ENCODE data around the gene CRYGS.
A peak's percentile ranks its signal among the peaks of the same experiment; 100 is the strongest.
"Not testable (repeated sequence)": the region's sequence is repeated elsewhere in the genome, so short reads cannot be mapped to it uniquely, and the experiment has no call there.

CRYGS gene

DNA sequence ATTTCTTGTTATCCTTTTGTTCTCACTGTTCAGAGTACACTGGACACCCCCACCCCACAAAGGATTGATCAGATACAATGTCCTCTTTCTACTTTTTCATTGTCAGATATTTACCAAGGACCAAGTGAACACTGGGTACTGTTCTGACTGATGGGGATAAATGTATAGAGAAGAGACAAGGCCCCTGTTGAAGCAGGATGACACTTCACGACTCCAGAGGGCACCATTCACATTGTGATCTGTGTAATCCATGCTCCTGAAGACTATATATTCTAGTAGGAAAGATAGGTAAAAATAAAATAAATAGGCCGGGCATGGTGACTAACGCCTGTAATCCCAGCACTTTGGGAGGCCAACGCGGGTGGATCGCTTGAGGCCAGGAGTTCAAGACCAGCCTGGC is 7.2 kb upstream of the CRYGS start:
- no peak for DNase-seq

DNA sequence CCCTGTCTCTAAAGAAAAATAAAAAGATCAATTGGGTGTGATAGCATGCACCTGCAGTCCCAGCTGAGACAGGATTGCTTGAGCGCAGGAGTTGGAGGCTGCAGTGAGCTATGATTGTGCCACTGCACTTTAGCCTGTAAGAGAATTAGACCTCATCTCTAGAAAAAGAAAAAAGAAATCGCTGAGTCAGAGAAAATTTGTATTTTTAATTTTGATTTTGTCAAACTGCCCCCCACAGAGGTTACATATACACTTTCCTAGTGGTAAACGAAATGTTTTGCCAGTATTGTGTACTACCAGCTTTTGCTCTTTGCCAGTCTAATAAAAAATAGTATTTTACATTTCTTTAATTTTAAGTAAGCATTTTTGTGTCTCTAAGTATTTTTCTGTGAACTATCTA is 5.3 kb upstream of the CRYGS start:
- no peak for DNase-seq

DNA sequence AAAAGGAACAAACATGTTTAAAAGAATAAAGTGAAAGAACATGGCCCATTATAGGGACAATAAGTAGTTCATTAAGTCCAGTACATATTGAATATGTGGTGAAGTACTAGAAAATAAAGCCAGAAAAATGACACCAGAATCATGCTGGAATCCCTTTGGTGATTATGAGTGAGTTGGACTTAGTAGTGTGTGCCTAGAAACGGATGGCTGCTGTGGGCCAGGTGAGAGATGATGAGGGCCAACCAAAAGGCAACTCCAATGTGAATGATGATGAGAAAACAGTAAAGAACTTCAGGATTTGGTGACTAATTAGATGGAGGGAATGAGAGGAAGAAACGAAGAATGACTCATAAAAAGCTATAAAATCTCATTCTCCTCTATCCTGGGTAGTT is 3.3 kb downstream of the CRYGS start:
- no peak for DNase-seq

DNA sequence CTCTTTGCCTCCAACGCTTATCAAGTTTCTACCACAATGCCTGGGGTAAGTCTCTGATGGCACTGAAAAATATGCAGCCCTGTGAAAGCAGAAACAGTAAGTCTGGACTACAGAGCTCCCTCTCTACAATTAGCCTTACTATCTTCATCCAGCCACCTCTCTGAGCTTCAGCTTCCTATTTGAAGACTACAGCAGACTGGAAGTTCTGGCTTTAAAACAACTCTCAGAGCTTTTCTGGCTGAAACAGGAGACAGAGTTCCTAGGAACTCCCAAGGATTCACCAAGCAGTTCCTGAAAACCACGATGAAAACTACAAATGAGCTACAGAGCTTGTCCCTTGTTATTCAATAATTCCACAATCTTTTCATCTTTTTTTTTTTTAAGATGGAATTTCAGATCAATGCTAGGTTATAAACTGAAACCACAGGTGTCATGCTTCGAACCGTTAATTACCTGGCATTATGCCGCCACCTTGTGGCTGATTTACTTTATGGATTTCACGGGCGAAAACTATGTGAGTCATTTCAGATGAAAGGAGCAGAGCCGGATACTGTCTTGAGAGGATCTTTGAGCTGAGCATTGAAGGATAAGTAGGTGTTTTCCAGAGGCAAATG is 3.9 kb downstream of the CRYGS start:
- DNase-seq: peak; percentile 75

DNA sequence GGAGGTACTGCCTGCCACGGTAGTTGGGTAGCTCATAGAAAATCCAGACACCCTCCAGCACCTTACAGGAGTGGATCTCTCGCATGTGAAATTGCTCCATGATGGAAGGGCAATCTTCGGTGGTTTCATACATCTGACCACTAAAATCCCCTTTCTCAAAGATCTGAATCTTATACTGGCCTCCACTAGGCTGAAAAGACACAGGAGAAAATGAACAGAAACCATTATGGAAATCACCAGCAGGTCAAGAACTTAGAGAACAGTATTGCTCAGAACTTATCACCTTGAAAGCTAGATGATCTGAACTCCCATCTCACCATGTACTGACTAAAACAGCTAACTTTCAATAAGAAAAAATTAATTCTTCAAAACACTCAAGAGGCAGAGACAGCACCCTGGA is 5.4 kb downstream of the CRYGS start:
- DNase-seq: no peak

DNA sequence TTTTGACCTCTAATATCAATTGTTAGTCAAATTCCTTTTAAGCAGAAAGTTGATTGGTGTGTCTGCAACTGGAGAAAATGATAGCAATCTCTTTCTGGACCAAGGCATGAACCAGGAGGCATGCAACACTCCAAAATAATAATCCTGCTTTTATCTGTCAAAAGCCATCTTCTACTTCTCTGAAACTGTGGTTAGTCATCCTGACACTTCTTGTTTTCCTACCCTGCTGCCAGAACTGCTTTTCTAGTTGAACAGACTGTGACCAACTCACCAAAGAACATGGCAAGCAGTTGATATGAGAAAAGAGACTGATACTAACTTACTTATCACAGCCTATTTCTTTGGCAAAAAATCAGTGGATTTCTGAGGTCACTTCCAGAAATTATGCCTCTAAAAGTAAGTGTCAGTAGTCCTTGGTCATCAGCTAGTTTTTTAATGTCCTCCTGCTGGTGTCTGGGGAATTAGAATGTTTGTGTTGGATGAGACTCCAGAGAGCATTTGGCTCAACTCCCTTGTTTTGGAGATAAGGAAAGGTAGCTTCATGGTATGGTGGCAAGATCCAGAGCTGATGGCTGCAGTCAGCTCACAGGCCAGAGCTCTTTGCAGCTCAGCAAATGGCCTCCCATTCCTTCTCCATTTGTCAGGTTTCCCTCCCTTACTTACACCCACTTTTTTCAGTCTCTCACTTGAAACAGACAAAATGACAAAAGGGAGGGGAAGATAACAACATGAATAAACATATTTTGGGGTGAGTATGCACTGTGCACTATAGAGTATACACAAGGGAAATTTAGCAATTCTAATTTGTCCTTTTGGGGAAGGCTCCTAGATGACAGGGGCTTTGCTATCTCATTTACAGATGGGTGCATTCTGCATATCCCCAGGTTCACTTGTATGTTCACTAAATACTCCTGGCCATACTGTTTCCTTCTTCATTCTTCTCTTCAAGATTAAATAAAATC is 7.0 kb downstream of the CRYGS start:
- no peak for DNase-seq

DNA sequence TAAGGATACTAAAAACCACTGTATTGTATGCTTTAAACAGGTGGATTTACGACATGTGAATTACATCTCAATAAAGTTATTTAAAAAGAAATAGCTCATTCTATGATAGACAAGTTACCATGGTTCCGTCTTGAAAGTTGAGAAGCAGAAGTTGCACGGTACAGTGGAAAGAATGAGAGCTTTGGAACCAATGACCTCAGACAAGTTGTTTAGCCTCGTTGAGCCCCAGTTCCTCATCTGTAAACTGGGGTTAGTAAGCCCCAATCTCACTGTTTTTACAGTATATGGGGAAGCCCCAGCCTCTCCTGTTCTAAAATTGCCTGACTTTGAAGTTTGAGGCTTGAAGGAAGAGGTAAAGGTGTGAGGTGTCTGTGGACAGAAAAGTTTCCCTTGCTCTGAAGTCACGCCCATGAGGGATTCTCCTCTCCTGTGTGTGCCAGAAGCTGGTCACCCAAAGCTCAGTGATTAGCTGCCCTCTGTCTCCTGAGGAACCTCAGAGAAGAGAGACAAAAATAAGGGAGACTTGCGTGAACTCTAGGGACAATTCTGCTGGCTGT is 10.0 kb downstream of the CRYGS start:
- no peak for DNase-seq

DNA sequence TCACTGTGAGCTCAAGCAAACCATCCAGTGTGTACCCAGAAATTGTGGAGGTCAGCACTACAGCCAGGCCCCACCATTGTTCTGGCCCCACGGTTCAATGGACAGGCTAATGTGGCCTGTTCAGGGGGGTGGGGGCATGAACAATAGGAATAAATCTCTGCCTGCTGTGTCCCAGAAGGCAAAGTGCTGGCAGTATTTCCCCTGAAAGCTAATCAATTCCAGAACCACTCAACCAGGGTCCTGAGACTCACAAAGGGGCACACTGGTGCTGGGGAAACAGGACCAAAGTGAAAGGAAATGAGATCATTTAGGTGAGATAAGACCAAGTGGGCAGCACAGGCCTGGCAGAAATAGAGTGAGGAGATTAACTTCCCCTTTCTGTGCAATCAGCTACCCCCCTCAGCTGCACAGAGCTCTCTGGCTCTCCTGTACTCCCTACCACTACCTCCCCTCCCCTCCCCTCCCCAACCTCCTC is 11.5 kb downstream of the CRYGS start:
- no peak for DNase-seq

DNA sequence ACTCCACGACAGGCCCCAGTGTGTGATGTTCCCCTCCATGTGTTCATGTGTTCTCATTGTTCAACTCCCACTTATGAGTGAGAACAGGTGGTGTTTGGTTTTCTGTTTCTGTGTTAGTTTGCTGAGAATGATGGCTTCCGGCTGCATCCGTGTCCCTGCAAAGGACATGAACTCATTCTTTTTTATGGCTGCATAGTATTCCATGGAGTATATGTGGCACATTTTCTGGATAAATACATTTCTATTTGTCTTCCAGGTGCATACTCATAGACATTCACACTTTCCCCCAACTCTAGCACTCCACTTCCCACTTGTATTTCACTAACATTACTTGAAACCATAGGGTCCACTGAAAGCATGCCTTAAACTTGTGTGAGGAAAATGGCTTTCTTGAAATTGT is 12.5 kb downstream of the CRYGS start:
- not testable (repeated sequence) for DNase-seq

DNA sequence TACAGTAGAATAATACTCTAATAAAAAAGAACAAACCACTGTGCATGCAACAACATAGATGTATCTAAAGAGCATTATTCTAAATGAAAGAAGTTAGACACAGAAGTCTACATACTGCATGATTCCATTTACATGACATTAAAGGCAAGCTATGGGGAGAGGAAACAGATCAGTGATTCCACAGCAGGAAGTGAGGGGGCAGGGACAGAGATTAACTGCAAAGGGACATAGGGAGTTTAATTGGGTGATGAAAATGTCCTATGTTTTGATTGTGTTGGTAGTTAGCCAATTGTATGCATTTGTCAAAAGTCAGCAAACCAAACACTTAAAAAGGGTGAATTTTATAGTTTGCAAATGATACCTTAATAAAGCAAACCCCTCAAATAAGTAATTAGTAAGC is 13.8 kb downstream of the CRYGS start:
- no peak for DNase-seq

DNA sequence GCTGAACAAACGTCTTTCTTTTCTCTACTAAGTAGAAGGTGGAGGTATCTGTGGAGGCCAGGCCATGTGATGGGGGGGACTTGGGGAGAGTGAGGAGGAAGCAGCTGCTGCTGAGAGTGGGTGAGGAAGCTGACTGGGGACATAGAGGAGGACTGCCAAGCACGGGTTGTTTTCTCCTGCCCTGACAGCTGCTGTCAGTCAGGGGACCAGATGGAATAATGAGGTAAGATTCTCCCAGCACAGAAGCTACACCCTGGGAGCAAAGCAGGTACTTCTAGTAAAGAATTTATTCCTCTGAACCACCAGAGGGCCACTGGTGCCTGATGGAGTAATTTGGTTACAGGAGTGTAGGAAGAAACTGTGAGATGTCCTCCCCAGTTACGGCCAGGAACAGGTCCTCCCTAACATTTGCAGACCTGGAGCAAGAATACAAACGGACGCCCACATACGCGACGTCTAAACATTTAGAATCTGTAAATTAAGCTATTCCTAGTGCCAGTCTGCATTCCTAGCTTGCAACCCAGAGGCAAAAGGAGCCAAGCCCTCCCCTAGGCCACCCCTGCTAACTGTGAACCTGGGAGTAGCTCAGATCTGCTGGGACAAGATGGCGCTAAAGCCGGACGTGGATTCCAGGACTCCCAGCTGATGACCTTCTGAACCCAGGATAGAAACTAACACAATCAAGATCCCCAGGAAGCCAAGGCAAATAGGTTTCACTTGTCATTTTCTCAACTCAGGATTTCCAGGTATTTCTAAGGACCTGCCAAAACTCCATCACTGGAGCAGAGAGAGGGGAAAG is 14.8 kb downstream of the CRYGS start:
- DNase-seq: no peak

DNA sequence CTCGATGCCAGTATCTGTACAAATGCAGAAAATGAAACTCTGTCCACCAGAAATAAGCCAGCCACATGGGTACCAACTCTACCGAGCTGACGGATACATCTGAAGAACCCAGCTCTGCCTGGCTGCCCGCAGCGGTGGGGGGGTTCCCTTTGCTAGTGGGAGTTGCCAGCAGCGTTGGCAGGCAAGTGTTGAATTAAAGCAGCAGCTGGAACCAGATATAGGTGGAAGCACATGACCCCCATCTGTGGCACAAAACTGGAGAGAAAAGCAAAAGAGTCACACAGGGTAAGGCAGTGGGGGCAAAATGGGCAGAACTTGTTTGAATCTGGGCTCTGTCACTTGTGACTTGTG is 17.9 kb downstream of the CRYGS start:
- no peak for DNase-seq

DNA sequence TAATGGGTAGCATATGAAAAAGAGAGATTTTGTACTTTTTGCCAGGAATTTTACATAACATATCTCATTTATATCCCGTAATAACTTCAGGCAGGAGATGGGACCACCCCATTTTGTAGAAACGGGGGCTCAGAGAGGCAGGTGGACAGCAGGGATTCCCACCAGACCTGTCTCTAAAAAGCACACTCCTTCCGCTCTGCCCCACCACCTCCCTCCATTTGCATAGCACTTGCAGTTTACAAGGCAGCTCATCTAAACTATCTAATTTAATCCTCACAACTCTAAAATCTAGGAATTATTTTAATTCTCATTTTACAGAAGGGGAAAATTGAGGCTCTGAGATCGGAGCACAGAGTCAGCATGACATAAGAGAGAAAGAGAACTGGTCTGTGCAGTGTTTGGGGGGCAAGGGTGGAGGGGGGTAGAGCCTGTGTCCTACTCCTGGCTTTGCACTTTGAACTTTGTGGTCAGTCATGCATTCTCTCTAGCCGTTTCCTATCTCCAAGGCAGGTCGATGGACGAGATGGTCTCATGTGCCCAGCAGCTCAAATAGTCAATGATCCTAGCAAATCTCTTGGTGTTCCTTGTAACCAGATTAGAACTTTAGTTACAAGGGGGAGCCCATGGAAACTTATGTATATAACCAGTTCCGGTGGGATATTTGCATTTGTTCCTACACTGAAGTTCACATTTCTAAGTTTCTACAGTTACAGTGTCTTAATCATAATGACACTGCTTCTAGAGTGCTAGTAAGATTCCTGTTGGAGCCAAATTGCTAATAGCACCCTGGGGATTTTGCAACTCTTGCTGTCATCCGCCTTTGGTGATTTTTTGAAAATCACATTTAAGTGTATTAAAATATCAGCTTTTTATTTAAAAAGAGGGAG is 18.6 kb downstream of the CRYGS start:
- no peak for DNase-seq

DNA sequence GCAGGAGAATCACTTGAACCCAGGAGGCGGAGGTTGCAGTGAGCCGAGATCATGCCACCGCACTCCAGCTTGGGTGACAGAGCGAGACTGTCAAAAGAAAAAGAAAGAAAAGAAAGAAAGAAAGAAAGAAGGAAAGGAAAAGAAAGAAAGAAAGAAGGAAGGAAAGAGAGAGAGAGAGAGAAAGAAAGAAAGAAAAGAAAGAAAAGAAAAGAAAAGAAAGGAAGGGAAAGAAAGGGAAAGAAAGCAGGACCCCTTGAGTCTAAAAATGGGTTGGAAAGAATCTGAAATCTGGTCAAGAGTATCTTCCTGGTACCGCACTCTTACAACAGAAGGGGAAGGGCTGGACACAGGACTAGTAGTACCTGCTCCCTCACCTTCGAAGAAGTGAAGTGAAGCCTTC is 19.6 kb downstream of the CRYGS start:
- no peak for DNase-seq

DNA sequence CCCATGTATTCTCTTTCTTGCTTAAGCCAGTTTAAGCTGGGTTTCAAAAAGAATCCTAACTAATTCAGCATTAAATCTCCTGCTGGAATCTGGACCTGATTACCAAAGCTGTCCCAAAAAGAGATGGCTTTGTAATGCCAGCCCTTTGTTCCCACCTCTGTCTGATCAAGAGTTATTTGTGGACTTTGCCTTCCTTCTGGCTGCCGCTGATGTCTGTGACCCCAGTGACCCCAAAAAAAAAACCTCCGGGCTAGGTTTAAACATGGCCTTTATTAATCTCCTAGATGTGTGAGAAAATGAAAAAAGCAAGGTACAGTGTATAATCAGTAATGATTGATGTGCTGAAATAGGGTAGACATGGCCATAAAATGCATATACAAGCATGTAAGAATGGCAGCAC is 20.7 kb downstream of the CRYGS start:
- no peak for DNase-seq

DNA sequence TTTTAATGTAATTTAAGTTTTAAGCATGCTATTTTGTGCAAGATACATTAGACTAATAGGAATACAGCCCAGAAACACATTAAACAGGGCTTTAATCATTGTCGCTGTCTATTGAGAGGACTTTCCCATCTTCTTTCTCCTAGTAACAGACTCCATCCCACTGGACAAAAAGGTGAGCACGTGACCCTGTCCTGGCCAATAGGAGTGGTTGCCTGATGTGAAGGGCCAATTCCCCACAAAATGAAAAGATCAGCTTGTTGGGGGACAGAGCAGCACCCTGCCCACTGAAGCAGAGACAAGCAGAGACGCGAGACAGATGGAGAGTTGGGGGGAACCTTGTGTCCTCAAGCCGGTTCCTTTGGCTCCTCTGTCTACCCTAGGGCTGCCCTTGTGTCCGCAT is 21.2 kb downstream of the CRYGS start:
- no peak for DNase-seq

DNA sequence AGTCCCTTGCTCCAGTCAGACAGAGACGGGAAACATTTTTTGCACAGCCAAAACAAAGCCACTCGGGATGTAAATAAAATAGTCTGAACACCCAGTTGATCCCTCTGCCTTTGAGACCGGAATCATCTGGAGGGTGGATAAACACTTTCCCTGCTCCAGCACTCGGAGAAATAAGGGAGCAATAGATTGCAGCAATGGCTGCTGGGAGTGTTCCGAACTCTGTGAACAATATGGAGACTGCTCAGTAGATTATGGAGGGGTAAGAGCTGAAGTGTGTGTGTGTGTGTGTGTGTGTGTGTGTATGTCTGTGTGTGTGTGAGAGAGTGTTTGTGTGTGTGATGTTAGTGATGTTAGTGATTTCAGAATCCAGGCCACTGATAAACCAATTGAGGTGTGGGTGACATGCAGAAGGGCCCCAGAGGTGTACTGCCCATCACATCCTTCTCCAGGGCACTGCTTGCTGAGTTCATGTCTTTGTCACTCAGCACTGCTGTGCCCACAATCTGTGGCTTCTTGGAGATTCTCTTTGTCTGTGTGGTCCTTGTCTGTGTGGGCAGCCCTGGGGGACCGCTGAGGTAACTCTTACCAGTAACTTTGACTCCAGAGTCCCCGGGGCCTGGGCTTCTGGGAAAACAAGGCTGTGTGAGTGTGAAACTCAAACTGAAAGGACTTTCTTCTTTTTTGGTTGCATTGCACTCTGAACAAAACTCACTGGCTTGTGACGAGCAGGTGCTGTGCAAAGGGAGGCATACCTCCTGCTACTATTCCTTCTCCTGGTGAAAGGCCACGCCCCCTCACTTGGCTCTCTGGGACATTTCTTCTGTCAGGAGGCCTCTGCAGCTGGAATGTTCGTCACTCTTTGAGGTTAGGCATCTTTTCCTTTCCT is 23.0 kb downstream of the CRYGS start:
- DNase-seq: no peak

DNA sequence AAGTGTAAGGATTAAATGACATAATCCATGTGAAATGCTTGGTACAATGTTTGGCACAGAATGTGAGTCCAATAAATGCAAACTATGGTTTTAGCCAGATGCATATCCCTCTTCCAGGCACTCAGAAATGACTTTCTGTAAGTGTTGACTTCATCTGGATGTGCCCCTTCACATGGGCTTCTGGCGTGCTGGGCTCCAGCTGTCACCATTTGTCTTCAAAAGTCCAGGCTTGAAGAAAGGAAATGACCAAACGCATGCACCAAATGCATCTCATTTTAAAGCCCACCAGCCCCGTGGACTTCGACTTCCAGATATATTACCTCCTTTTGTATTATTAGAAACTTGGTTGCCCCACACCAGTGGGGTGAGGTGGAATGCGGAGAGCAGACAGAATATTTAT is 23.7 kb downstream of the CRYGS start:
- DNase-seq: no peak

DNA sequence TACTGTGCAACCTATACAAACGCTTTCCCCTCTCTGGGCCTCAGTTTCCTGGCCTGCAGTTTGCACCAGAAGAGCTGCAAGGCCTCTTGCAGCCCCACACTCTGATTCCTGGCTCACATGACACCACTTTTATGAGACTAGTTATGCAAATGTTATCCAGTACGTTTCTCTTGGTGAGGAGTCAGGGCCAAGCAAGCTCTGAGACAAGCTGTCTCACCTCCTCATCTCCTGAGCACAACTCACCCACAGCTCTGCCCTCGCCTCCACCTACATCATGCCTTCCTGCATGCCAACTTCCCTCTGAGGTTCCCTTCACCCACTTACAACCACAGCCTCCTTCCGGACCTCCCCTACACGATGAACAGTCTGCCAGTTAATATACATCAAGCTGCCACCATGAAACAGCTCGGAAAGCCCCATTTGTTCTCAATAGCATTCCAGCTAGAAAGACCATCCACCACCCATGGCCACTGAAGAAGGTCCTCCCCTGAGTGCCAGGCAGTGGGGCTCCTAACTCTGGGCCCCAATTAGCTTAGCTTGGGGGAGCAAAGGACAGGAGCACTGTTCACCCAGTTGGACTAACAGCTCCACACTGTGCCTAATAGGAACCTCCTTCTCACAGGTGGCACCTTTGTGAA is 25.0 kb downstream of the CRYGS start:
- no peak for DNase-seq

DNA sequence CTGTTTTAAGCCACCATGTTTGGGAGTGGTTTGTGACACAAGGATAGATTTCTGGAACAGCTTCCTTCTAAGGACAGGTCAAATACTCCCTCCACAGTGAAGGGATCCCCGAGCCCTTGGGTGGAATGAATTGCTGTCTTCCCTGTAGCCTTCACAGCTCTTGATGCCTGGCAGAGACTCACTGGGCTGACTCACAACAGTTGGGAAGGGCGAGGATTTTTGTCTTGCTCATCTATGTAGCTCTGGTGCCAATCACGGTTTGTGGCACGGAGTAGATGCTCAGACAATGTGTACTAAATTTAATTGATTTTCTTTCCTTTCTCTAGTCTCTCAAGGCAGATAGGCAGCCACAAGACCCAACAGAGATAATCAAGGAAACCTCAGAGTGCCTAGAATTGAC is 27.0 kb downstream of the CRYGS start:
- no peak for DNase-seq

DNA sequence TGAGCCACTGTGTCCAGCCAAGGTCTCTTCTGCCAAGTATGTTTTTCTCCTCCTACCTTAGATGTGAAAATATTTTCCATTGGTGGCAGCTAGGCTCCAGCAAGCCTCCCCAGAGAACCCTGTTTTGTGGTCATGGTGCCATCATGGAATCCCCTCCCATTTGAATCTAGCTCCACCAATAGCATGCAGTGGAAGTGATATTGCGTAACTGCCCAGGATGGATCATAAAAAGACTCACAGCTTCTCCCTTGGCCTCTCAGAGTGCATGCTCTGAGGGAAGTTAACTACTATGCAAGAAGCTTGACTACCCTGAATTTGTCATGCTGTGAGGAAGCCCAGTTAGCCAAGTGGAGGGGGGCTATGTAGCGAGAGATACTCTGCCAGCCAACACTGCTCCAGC is 27.5 kb downstream of the CRYGS start:
- no peak for DNase-seq

Measured in NCI-H774 (cell line).